SK-N-SH (cell line): ENCODE data around the gene AGK. TPM values are rescaled to one million over a fixed set of nuclear protein-coding genes. Genes with fewer than 3 reads are reported as not detected.

ENCODE experiments used
- CTCF ChIA-PET: fragments of 300-600, 350-600 bp; formaldehyde crosslinking; extraction: SDS; loops from one replicate; lab custom pipeline; 2021; lab: Yijun Ruan, JAX
- POLR2A ChIA-PET: fragments of 350-600 bp; sonication (Branson Sonifier 250); formaldehyde crosslinking; extraction: SDS; loops from one replicate; lab custom pipeline; 2020; ENCODE audit warnings: antibody characterized with exemption, inconsistent platforms; lab: Yijun Ruan, JAX
- DNase-seq: peaks from one replicate; pipeline ENCODE4 v3.0.0; 2012
- H2AFZ ChIP-seq: fragments of 200-600 bp; sonication (generic); 2 replicates; pipeline ENCODE4 v1.8.1; 2016; ENCODE audit warnings: antibody characterized with exemption, mild to moderate bottlenecking, low read depth
- H3F3A ChIP-seq: fragments of 200-600 bp; sonication (generic); replicated peaks from 2 replicates; pipeline ENCODE3; 2016; ENCODE audit warnings: antibody characterized with exemption, mild to moderate bottlenecking; ENCODE audit not compliant: insufficient read depth
- H3K27ac ChIP-seq, 2 experiments: fragments of 200-500 bp in 1 of 2; fragments of 200-600 bp in 1 of 2; sonication (Bioruptor generic) in 1 of 2; sonication (generic), shearing (Covaris generic) in 1 of 2; 2 replicates each; pipeline versions ENCODE4 v1.5.1 to v1.6.1; 2014 to 2016; ENCODE audit warnings: low read depth in 2 of 2, inconsistent platforms in 1 of 2, low read length in 1 of 2, mild to moderate bottlenecking in 1 of 2, mixed read lengths in 1 of 2
- H3K27me3 ChIP-seq: fragments of 200-600 bp; sonication (generic), shearing (Covaris generic); 2 replicates; pipeline ENCODE4 v1.6.1; 2016; ENCODE audit warnings: mixed run types; ENCODE audit not compliant: insufficient read depth
- H3K36me3 ChIP-seq, 2 experiments: fragments of 200-500 bp in 1 of 2; fragments of 200-600 bp in 1 of 2; sonication (Bioruptor generic) in 1 of 2; sonication (generic) in 1 of 2; replicated peaks in 1 of 2; 2 replicates each; pipeline versions ENCODE3 to v1.5.1; 2014 to 2016; ENCODE audit warnings: low read length in 1 of 2, mild to moderate bottlenecking in 1 of 2; ENCODE audit not compliant: insufficient read depth in 2 of 2, control insufficient read depth in 1 of 2
- H3K4me1 ChIP-seq, 2 experiments: fragments of 200-500 bp in 1 of 2; fragments of 200-600 bp in 1 of 2; sonication (Bioruptor generic) in 1 of 2; sonication (generic), shearing (Covaris generic) in 1 of 2; 2 replicates each; pipeline versions ENCODE4 v1.5.1 to v1.6.1; 2014 to 2016; ENCODE audit warnings: low read depth in 1 of 2, low read length in 1 of 2, mixed run types in 1 of 2; ENCODE audit not compliant: insufficient read depth in 2 of 2, control insufficient read depth in 1 of 2
- H3K4me2 ChIP-seq: fragments of 200-600 bp; sonication (generic), shearing (Covaris generic); 2 replicates; pipeline ENCODE4 v1.6.1; 2017; ENCODE audit warnings: mixed run types
- H3K4me3 ChIP-seq, 2 experiments: fragments of 200-500 bp in 1 of 2; fragments of 200-600 bp in 1 of 2; sonication (Bioruptor generic) in 1 of 2; sonication (generic), shearing (Covaris generic) in 1 of 2; 2 replicates each; pipeline versions ENCODE4 v1.5.1 to v1.8.1; 2014 to 2016; ENCODE audit warnings: low read depth in 2 of 2, inconsistent platforms in 1 of 2, low read length in 1 of 2, mild to moderate bottlenecking in 1 of 2, mixed read lengths in 1 of 2, moderate library complexity in 1 of 2
- H3K79me2 ChIP-seq: fragments of 200-600 bp; sonication (generic); 2 replicates; pipeline ENCODE4 v1.8.1; 2017; ENCODE audit warnings: mild to moderate bottlenecking; ENCODE audit not compliant: insufficient read depth
- H3K9ac ChIP-seq: fragments of 200-600 bp; sonication (generic); 2 replicates; pipeline ENCODE4 v1.6.1; 2017; ENCODE audit warnings: mixed run types
- H3K9me2 ChIP-seq: fragments of 200-600 bp; sonication (generic); 2 replicates; pipeline ENCODE4 v1.6.1; 2017; ENCODE audit warnings: mixed run types
- H3K9me3 ChIP-seq: fragments of 200-600 bp; sonication (generic); 2 replicates; pipeline ENCODE4 v1.6.1; 2017; ENCODE audit warnings: mixed run types, mild to moderate bottlenecking, moderate library complexity
- H4K20me1 ChIP-seq: fragments of 200-600 bp; sonication (generic); 2 replicates; pipeline ENCODE4 v1.6.1; 2017; ENCODE audit warnings: mild to moderate bottlenecking, mixed run types; ENCODE audit not compliant: insufficient read depth
- ELF1 ChIP-seq: IDR thresholded peaks from 2 replicates; pipeline ENCODE4 v1.4.0; 2012
- EZH2phosphoT487 ChIP-seq: fragments of 200-600 bp; sonication (generic); IDR thresholded peaks from 2 replicates; pipeline ENCODE4 v1.6.1; 2017; ENCODE audit warnings: low read depth, mixed run types, mild to moderate bottlenecking, antibody characterized with exemption, moderate library complexity, borderline replicate concordance
- FOSL2 ChIP-seq: IDR thresholded peaks from 2 replicates; pipeline ENCODE4 v1.4.0; 2012; ENCODE audit warnings: low read depth, mild to moderate bottlenecking, moderate library complexity, borderline replicate concordance
- FOXJ3 ChIP-seq: sonication (generic); formaldehyde crosslinking; IDR thresholded peaks from 2 replicates; pipeline ENCODE4 v1.5.1; 2020; ENCODE audit warnings: mild to moderate bottlenecking, missing genetic modification reagents
- GABPA ChIP-seq: IDR thresholded peaks from 2 replicates; pipeline ENCODE4 v1.4.0; 2012; ENCODE audit warnings: low read depth, mild to moderate bottlenecking
- MEF2A ChIP-seq: IDR thresholded peaks from 2 replicates; pipeline ENCODE4 v1.4.0; 2012; ENCODE audit warnings: low read depth, borderline replicate concordance
- MXI1 ChIP-seq: IDR thresholded peaks from 2 replicates; pipeline ENCODE4 v1.6.1; 2012; ENCODE audit warnings: mild to moderate bottlenecking, low read depth, low read length, improper control_type of control experiment
- PBX3 ChIP-seq: IDR thresholded peaks from 2 replicates; pipeline ENCODE4; 2012
- POLR2AphosphoS5 ChIP-seq: IDR thresholded peaks from 2 replicates; pipeline ENCODE4 v1.6.1; 2012; ENCODE audit warnings: low read depth, low read length
- SMC3 ChIP-seq: IDR thresholded peaks from 2 replicates; pipeline ENCODE4 v1.6.1; 2012; ENCODE audit warnings: low read depth, low read length, improper control_type of control experiment
- TCF12 ChIP-seq: IDR thresholded peaks from 2 replicates; pipeline ENCODE4 v1.4.0; 2012
- TEAD4 ChIP-seq: IDR thresholded peaks from 2 replicates; pipeline ENCODE4 v1.4.0; 2012; ENCODE audit warnings: mild to moderate bottlenecking, borderline replicate concordance; ENCODE audit not compliant: insufficient read depth
- USF1 ChIP-seq: IDR thresholded peaks from 2 replicates; pipeline ENCODE4 v1.4.0; 2012; ENCODE audit warnings: low read depth, borderline replicate concordance
- USF2 ChIP-seq: fragments of 150-350 bp; IDR thresholded peaks from 2 replicates; pipeline ENCODE4 v1.6.1; 2017; ENCODE audit warnings: antibody characterized with exemption, low read length, low read depth, borderline replicate concordance
- YY1 ChIP-seq: IDR thresholded peaks from 2 replicates; pipeline ENCODE4 v1.4.0; 2012; ENCODE audit warnings: low read depth, mild to moderate bottlenecking
- WGBS: methylation state at CpG from one replicate; pipeline ENCODE4 v1.1.6; 2017; ENCODE audit warnings: low lambda C conversion rate; 5-methylcytosine and 5-hydroxymethylcytosine counted together
- polyA plus RNA-seq, 3 experiments: library from polyadenylated mRNA; depleted of rRNA; stranded (reverse); fragments of >200 nt; gene quantifications; 2 replicates each; pipeline ENCODE4 v1.2.3, GENCODE V29; 2012
- TF ChIP-seq, protein P1 (sequence below): fragments of 150-350 bp; IDR thresholded peaks from 2 replicates; pipeline ENCODE4 v1.6.1; 2016; ENCODE audit warnings: mild to moderate bottlenecking, low read depth, low read length

Gene AGK
- polyA plus RNA-seq, 1 of the 3 experiments (the other 2 are of a cell fraction) = 45.7 TPM

DNA sequence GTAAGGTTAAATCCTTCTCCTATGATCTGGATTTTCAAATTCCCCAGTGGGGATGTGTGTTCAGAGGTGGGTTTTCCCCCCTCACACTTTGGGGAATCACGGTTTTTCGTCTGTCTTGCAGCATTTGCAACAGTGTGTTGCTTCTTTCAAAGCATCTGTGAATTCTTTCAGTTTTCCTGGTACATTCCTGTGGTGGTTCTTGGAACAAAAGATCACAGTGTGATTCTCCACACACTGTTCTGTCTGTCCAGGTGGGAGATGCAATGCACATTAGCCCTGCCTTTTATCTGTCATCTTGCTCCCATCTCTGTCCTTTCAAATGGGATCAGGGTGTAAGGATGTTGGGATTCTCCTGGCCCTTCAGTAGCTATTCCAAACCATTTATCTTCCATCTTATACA is 11.8 kb downstream of the AGK start:
- Histone ChIP-seq H3K27me3 (no peaks in the 10 kb centered on the region), H3K4me1 (no peaks in the 10 kb centered on the region; a peak in 1 of 4 replicates), H3F3A (peaks cover 3% of the 10 kb centered on the region), H3K79me2 (peaks cover 41% of the 10 kb centered on the region), H3K36me3 (peaks cover 30 to 41% of the 10 kb centered on the region in 2 experiments), H3K27ac (no peak overlapping the region), H3K4me3 (no peak overlapping the region), H2AFZ (no peak overlapping the region), H3K9me2 (no peaks in the 10 kb centered on the region), H3K9me3 (peaks cover 8% of the 10 kb centered on the region), H3K9ac (no peak overlapping the region), H4K20me1 (no peaks in the 10 kb centered on the region), H3K4me2 (no peak overlapping the region)
- WGBS = 84% methylated on average over 2 of the region's 2 CpGs
- no peak for DNase-seq
- TF ChIP-seq PBX3 (no peak), POLR2AphosphoS5 (no peak), FOXJ3 (CRISPR knock-in tag) (no peak), ELF1 (no peak), TEAD4 (no peak), EZH2phosphoT487 (no peak), USF2 (no peak), SMC3 (no peak)
- TF ChIP-seq, protein P1, sequence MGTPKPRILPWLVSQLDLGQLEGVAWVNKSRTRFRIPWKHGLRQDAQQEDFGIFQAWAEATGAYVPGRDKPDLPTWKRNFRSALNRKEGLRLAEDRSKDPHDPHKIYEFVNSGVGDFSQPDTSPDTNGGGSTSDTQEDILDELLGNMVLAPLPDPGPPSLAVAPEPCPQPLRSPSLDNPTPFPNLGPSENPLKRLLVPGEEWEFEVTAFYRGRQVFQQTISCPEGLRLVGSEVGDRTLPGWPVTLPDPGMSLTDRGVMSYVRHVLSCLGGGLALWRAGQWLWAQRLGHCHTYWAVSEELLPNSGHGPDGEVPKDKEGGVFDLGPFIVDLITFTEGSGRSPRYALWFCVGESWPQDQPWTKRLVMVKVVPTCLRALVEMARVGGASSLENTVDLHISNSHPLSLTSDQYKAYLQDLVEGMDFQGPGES = no peak
- POLR2A ChIA-PET = interaction anchor here (1.0 kb wide), 1 partner anchor 11 kb away, joined by 3 read pairs; the partner anchor contains the start of gene AGK
- CTCF ChIA-PET = interaction anchor here (0.7 to 1.5 kb wide), 3 partner anchors 11 to 910 kb away, joined by 3 to 5 read pairs (median 3); no protein-coding TSS in a partner anchor

GRCh38 chr7:141563956-141564623 is 12.9 kb downstream of the AGK start:
- H2AFZ ChIP-seq = no peak overlapping the region
- H4K20me1 ChIP-seq = no peaks in the 10 kb centered on the region
- peaks cover 38% of the 10 kb centered on the region for H3K79me2 ChIP-seq
- no peak overlapping the region for H3K27ac ChIP-seq
- 94% methylated on average over 2 of the region's 2 CpGs for WGBS
- TF ChIP-seq YY1 (no peak), FOXJ3 (CRISPR knock-in tag) (no peak), USF1 (no peak), MEF2A (no peak), TCF12 (no peak), GABPA (no peak), SMC3 (no peak), MXI1 (no peak), FOSL2 (no peak), ELF1 (no peak)
- no peaks in the 10 kb centered on the region for H3K9me2 ChIP-seq
- no peak overlapping the region for H3K4me3 ChIP-seq
- no peak overlapping the region for H3K4me2 ChIP-seq
- POLR2A ChIA-PET = interaction anchor here (1.0 kb wide), 1 partner anchor 13 kb away, joined by 3 read pairs; the partner anchor contains the start of gene AGK
- no peaks in the 10 kb centered on the region for H3F3A ChIP-seq
- H3K36me3 ChIP-seq = peaks cover 30 to 45% of the 10 kb centered on the region in 2 experiments
- no peaks in the 10 kb centered on the region; a peak in 1 of 4 replicates for H3K4me1 ChIP-seq
- no peak for DNase-seq
- H3K27me3 ChIP-seq = no peaks in the 10 kb centered on the region
- H3K9ac ChIP-seq = no peak overlapping the region
- CTCF ChIA-PET = no interaction called here
- peaks cover 5% of the 10 kb centered on the region for H3K9me3 ChIP-seq
